ENCODE results near the gene TMCO6. TPM values are rescaled to one million over a fixed set of nuclear protein-coding genes. Genes with fewer than 3 reads are reported as not detected.

The TMCO6 gene
- total RNA-seq, result 14.7 TPM

DNA sequence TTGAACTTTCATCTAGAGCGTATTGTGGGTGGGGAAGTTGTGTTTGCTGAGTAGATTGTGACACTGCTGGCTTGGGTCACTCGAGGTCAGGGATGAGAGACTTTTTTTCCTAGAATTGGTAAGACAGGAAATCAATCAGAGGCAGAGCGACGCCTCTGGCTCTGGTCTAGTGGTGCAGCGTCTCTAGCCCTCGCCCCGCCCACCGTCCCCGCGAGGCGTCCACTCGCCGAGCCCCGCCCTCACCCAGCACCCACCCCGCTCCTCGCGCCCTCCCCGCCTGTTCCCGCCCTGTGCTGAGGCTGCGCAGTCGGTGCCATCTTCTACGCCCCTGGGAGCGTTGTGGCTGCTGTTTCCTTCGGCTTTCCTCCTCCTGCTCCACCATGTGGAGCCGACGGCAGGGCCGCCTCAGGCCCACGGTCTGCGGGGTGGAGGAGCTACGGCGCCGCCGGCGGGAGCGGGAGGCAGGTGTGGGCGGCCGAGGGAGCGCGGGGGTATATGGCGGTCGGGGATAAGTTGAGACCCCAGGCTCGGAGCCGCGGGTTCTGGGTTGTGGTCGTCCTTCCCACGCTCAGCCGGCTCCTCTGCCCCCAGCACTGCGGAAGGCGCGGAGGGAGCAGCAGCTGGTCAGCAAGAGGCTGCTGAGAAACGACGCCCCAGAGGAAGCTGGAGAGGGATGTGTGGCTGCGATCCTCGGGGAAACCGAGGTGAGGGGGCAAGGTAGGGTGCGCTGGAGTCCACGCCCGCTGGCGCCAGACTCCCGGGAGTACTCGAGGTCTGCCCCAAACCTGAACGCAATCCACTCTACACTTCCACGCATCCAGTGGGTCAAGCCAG lies at the start of gene TMCO6:
TSS of gene TMCO6 (plus strand) at position 304 of the 834 bp plus-strand sequence. CDS start at position 381, 77 bp downstream.

GRCh38 chr5:140633021-140633471 lies 6.2 kb upstream of the TMCO6 start, which contains the start of gene CD14:
Gene CD14 (minus strand): TSS chr5:140633175. CDS start chr5:140633071, 104 bp downstream.

GRCh38 chr5:140664359-140665119 lies 25.3 kb downstream of the TMCO6 start, which contains the start of gene WDR55:
Gene WDR55 (plus strand): TSS chr5:140664904. CDS start chr5:140664913, 9 bp downstream.

DNA sequence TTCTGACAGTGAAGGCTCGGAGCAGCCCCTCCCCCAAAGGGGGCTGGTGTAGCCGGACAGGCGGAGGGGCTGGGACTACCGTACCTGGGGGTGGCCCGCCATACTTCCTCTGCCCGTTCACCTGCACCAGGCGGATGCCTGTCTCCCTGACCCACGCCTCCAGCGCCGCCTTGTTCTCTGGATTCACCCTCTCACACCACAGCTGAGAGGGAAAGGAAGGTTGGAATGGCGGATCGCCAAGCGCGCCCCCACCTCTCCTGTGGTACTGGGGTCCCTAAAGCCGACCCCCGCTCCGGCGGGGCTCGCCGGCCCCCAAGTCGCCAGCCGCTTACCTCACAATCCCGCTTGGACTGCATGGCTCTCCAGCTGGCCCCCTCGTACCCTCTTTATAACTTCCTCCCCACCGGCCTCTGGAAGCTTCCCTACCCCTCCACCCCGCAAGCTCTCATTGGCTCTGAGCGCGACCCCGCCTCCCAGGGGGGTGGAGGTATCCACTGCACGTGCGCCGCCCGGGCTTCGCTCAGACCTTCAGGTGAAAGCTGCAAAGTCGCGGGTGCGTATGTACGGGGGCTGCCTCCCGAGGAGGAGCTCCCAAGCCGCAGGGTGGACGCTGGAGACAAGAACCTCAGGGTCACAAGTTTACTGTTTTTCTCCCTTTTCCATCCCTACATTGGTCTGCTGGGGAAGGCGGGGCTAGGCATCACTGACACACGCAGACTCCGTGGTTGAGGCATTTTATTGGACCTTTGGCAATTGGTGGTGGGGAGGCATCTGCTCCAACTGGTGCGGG lies 34.1 kb downstream of the TMCO6 start, which contains the start of gene DND1:
TSS of gene DND1 (minus strand) at position 390 of the 790 bp plus-strand sequence. CDS start at position 356, 34 bp downstream.

DNA sequence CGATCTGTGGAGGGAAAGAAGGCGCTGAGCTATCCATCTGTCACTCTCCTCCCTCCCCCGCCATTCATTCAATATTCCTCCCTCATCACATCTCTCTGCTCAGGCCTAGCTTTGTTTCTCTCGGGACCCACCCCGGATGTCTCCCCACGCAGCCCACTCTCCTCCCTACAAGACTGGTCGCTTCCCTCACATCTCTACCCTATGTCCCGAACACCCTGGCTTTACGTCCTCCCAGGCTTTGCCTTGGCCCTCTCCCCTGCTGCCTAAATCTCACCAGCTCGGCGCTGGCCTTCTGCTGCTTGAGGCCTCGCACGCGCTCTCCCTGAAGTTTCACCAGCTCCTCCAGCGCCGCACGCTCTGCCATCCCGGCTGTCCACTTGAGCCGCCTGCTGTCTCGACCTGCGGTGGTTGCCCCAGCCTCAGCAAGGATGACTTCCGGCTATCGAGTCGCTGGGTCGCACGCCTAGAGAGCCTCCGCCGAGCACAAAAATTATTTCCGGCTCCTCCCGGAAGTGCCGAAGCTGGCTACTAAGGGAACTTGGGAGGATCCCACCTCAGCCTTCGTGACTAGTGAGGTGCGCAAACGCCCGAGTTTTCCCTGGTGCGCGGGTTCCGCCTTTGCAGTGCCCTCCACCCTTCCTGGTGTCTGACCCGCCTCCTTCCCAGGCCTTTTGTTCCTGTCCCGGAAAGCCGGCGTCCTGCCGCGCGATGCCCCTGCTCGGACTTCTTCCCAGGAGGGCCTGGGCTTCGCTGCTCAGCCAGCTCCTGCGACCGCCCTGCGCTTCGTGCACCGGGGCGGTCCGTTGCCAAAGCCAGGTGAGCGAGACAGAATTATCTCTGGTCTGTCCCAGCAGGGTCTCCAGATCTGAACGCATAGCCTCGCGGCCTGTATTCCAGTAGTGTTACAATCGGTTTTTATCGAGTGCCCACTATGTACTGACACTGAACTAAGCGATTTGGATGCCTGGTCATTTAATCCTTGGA lies 52.0 kb downstream of the TMCO6 start, which contains the start of the genes HARS1 and HARS2:
TSS of gene HARS1 (minus strand) at position 430 of the 984 bp plus-strand sequence. CDS start at position 364, 66 bp downstream.
TSS of gene HARS2 (plus strand) at position 515 of the 984 bp plus-strand sequence. CDS start at position 709, 194 bp downstream.

Other genes with a start within 250 kb of the TMCO6 start
- gene ANKHD1, start 237.6 kb upstream of the TMCO6 start, total RNA-seq, result 125 TPM
- 6.0 TPM for gene EIF4EBP3, start 91.8 kb upstream of the TMCO6 start, total RNA-seq
- 19.4 TPM for gene SRA1, start 82.0 kb upstream of the TMCO6 start, total RNA-seq
- 34.1 TPM for gene APBB3, start 74.9 kb upstream of the TMCO6 start, total RNA-seq
- gene SLC35A4, start 74.6 kb upstream of the TMCO6 start, total RNA-seq, result 18.6 TPM
- 81.6 TPM for gene CD14, start 6.3 kb upstream of the TMCO6 start, total RNA-seq
- 77.5 TPM for gene NDUFA2, start 8.2 kb downstream of the TMCO6 start, total RNA-seq
- 74.9 TPM for gene IK, start 8.4 kb downstream of the TMCO6 start, total RNA-seq
- gene WDR55, start 25.5 kb downstream of the TMCO6 start, total RNA-seq, result 17.6 TPM
- gene DND1, start 34.1 kb downstream of the TMCO6 start, total RNA-seq, result 0.76 TPM
- 37.0 TPM for gene HARS1, start 51.9 kb downstream of the TMCO6 start, total RNA-seq
- 31.9 TPM for gene HARS2, start 52.0 kb downstream of the TMCO6 start, total RNA-seq
- gene ZMAT2, start 61.0 kb downstream of the TMCO6 start, total RNA-seq, result 26.0 TPM
- 0.12 TPM for gene PCDHA1, start 146.7 kb downstream of the TMCO6 start, total RNA-seq
- gene PCDHA2, start 155.4 kb downstream of the TMCO6 start, total RNA-seq, result 0.47 TPM
- gene PCDHA3, start 161.6 kb downstream of the TMCO6 start, total RNA-seq, result 0.64 TPM
- 1.8 TPM for gene PCDHA4, start 167.6 kb downstream of the TMCO6 start, total RNA-seq
- 0.41 TPM for gene PCDHA5, start 182.2 kb downstream of the TMCO6 start, total RNA-seq
- 0.88 TPM for gene PCDHA6, start 188.5 kb downstream of the TMCO6 start, total RNA-seq
- 0.58 TPM for gene PCDHA7, start 194.8 kb downstream of the TMCO6 start, total RNA-seq
- gene PCDHA8, start 201.7 kb downstream of the TMCO6 start, total RNA-seq, result 0.41 TPM
- 0.58 TPM for gene PCDHA9, start 208.9 kb downstream of the TMCO6 start, total RNA-seq
- 1.2 TPM for gene PCDHA10, start 216.4 kb downstream of the TMCO6 start, total RNA-seq
- gene PCDHA11, start 229.5 kb downstream of the TMCO6 start, total RNA-seq, result 0.82 TPM
- gene PCDHA12, start 235.9 kb downstream of the TMCO6 start, total RNA-seq, result 0.35 TPM
- gene PCDHA13, start 242.7 kb downstream of the TMCO6 start, total RNA-seq, result 0.88 TPM

Measured in metanephros (tissue), 1 donor.